H9 (cell line): Measurements from ENCODE around the gene WDR87. TPM values are rescaled to one million over a fixed set of nuclear protein-coding genes. Genes with fewer than 3 reads are reported as not detected.

ENCODE experiments used
- DNase-seq: peaks from one replicate; pipeline ENCODE4 v3.0.0-alpha.2; 2017
- H2AFZ ChIP-seq: one replicate; pipeline ENCODE4 v1.6.1; 2013; ENCODE audit warnings: mild to moderate bottlenecking, low read length, control low read depth, moderate library complexity
- H2AK5ac ChIP-seq: 2 replicates; pipeline ENCODE4 v1.6.1; 2013; ENCODE audit warnings: low read length, control low read depth, mixed read lengths; ENCODE audit not compliant: insufficient read length
- H2BK120ac ChIP-seq: one replicate; pipeline ENCODE4 v1.6.1; 2013; ENCODE audit warnings: low read depth, mild to moderate bottlenecking, low read length, control low read depth, inconsistent platforms; ENCODE audit not compliant: poor library complexity, severe bottlenecking
- H2BK12ac ChIP-seq: 2 replicates; pipeline ENCODE4 v1.6.1; 2013; ENCODE audit warnings: low read length, control low read depth, mixed read lengths, low read depth; ENCODE audit not compliant: insufficient read length
- H2BK15ac ChIP-seq: 2 replicates; pipeline ENCODE4 v1.6.1; 2013; ENCODE audit warnings: low read depth, low read length, control low read depth
- H2BK20ac ChIP-seq: one replicate; pipeline ENCODE4 v1.6.1; 2013; ENCODE audit warnings: low read depth, mild to moderate bottlenecking, low read length, control low read depth, inconsistent platforms; ENCODE audit not compliant: poor library complexity, severe bottlenecking
- H2BK5ac ChIP-seq: 2 replicates; pipeline ENCODE4 v1.6.1; 2013; ENCODE audit warnings: low read length, control low read depth, mixed read lengths; ENCODE audit not compliant: insufficient read length
- H3K14ac ChIP-seq: 2 replicates; pipeline ENCODE4 v1.6.1; 2013; ENCODE audit warnings: low read length, control low read depth; ENCODE audit not compliant: insufficient read depth
- H3K18ac ChIP-seq: 2 replicates; pipeline ENCODE4 v1.6.1; 2013; ENCODE audit warnings: low read depth, mild to moderate bottlenecking, mixed read lengths, low read length, control low read depth; ENCODE audit not compliant: insufficient read length
- H3K23ac ChIP-seq: 2 replicates; pipeline ENCODE4 v1.6.1; 2013; ENCODE audit warnings: low read length, control low read depth, mixed read lengths, low read depth; ENCODE audit not compliant: insufficient read length
- H3K23me2 ChIP-seq: 2 replicates; pipeline ENCODE4 v1.6.1; 2013; ENCODE audit warnings: low read depth, mild to moderate bottlenecking, mixed read lengths, low read length, control low read depth; ENCODE audit not compliant: insufficient read length, poor library complexity, severe bottlenecking
- H3K27ac ChIP-seq: 2 replicates; pipeline ENCODE4 v1.5.1; 2013; ENCODE audit warnings: low read length, control low read depth, mixed read lengths, low read depth; ENCODE audit not compliant: insufficient read length
- H3K27me3 ChIP-seq: 2 replicates; pipeline ENCODE4 v1.6.1; 2013; ENCODE audit warnings: low read length, control low read depth, inconsistent platforms; ENCODE audit not compliant: insufficient read depth
- H3K4ac ChIP-seq: 2 replicates; pipeline ENCODE4 v1.6.1; 2013; ENCODE audit warnings: low read depth, mild to moderate bottlenecking, control low read depth, inconsistent platforms, low read length, moderate library complexity
- H3K4me1 ChIP-seq: 2 replicates; pipeline ENCODE4 v1.6.1; 2013; ENCODE audit warnings: low read length, control low read depth, inconsistent platforms; ENCODE audit not compliant: insufficient read depth
- H3K4me2 ChIP-seq: 2 replicates; pipeline ENCODE4 v1.6.1; 2013; ENCODE audit warnings: low read length, control low read depth, mixed read lengths; ENCODE audit not compliant: insufficient read length, insufficient read depth
- H3K56ac ChIP-seq: 2 replicates; pipeline ENCODE4 v1.6.1; 2013; ENCODE audit warnings: low read depth, mild to moderate bottlenecking, mixed read lengths, low read length, control low read depth; ENCODE audit not compliant: insufficient read length
- H3K79me1 ChIP-seq: 2 replicates; pipeline ENCODE4 v1.6.1; 2013; ENCODE audit warnings: low read depth, mild to moderate bottlenecking, moderate library complexity, low read length, control low read depth, inconsistent platforms; ENCODE audit not compliant: insufficient read depth, poor library complexity, severe bottlenecking
- H3K79me2 ChIP-seq: 2 replicates; pipeline ENCODE4 v1.6.1; 2013; ENCODE audit warnings: low read length, control low read depth, inconsistent platforms; ENCODE audit not compliant: insufficient read depth
- H3K9ac ChIP-seq: 2 replicates; pipeline ENCODE4 v1.6.1; 2013; ENCODE audit warnings: low read length, control low read depth, mixed read lengths; ENCODE audit not compliant: insufficient read length; ENCODE audit errors: extremely low read depth
- H3K9me3 ChIP-seq: one replicate; pipeline ENCODE4 v1.6.1; 2013; ENCODE audit warnings: low read depth, low read length, inconsistent platforms; ENCODE audit not compliant: control insufficient read depth
- H3T11ph ChIP-seq: one replicate; pipeline ENCODE4 v1.6.1; 2013; ENCODE audit warnings: mild to moderate bottlenecking, low read length, control low read depth, inconsistent platforms
- H4K20me1 ChIP-seq: one replicate; pipeline ENCODE4 v1.6.1; 2013; ENCODE audit not compliant: control insufficient read depth, insufficient read length, insufficient read depth
- H4K5ac ChIP-seq: 2 replicates; pipeline ENCODE4 v1.6.1; 2013; ENCODE audit warnings: low read depth, mild to moderate bottlenecking, mixed read lengths, low read length, control low read depth; ENCODE audit not compliant: insufficient read length
- H4K8ac ChIP-seq: replicated peaks from 2 replicates; pipeline ENCODE4 v1.6.1; 2013; ENCODE audit warnings: low read length, control low read depth, mixed read lengths, low read depth; ENCODE audit not compliant: insufficient read length
- H4K91ac ChIP-seq: 2 replicates; pipeline ENCODE4 v1.6.1; 2013; ENCODE audit warnings: low read depth, mild to moderate bottlenecking, moderate library complexity, mixed read lengths, low read length, control low read depth; ENCODE audit not compliant: insufficient read length
- H3K27ac Mint-ChIP-seq, 3 experiments: 2 replicates in 2 of 3; 3 replicates in 1 of 3; pipeline ENCODE4 v1.8.0; 2020 to 2021; ENCODE audit warnings: mixed read lengths in 3 of 3, mild to moderate bottlenecking in 1 of 3, moderate library complexity in 1 of 3
- H3K27me3 Mint-ChIP-seq: 2 replicates; pipeline ENCODE4 v1.8.0; 2021; ENCODE audit warnings: low read depth, mild to moderate bottlenecking, moderate library complexity, mixed read lengths
- H3K36me3 Mint-ChIP-seq, 3 experiments: 2 replicates in 2 of 3; 3 replicates in 1 of 3; pipeline ENCODE4 v1.8.0; 2020 to 2021; ENCODE audit warnings: low read depth in 3 of 3, mixed read lengths in 3 of 3; ENCODE audit not compliant: insufficient read depth in 1 of 3
- H3K4me1 Mint-ChIP-seq, 2 experiments: 2 replicates each; pipeline ENCODE4 v1.8.0; 2020; ENCODE audit warnings: mixed read lengths in 2 of 2
- H3K4me3 Mint-ChIP-seq, 2 experiments: 2 replicates in 1 of 2; 3 replicates in 1 of 2; pipeline ENCODE4 v1.8.0; 2020 to 2021; ENCODE audit warnings: mild to moderate bottlenecking in 2 of 2, mixed read lengths in 2 of 2, moderate library complexity in 1 of 2
- H3K9me3 Mint-ChIP-seq, 2 experiments: 2 replicates in 1 of 2; 3 replicates in 1 of 2; pipeline ENCODE4 v1.8.0; 2020; ENCODE audit warnings: mild to moderate bottlenecking in 2 of 2, mixed read lengths in 2 of 2, moderate library complexity in 1 of 2
- WGBS: extraction: QIAGEN DNeasy Blood & Tissue Kit; methylation state at CpG from one replicate; pipeline ENCODE4 v1.1.7; 2013; ENCODE audit warnings: missing lambda C conversion rate, low lambda C conversion rate, mixed read lengths; ENCODE audit not compliant: insufficient read length; ENCODE audit errors: extremely low coverage; 5-methylcytosine and 5-hydroxymethylcytosine counted together
- total RNA-seq: library from RNA; stranded (reverse); gene quantifications from 2 replicates; pipeline ENCODE4 v1.2.1, GENCODE V29; 2021
- TF ChIP-seq, protein P1 (sequence below): fragments of 200-600 bp; sonication (generic); conservative IDR thresholded peaks from 3 replicates; pipeline ENCODE4 v1.8.0; 2021; ENCODE audit warnings: antibody characterized with exemption, mild to moderate bottlenecking

Gene WDR87
- total RNA-seq, 1 experiment from 2014 or later: not detected

DNA sequence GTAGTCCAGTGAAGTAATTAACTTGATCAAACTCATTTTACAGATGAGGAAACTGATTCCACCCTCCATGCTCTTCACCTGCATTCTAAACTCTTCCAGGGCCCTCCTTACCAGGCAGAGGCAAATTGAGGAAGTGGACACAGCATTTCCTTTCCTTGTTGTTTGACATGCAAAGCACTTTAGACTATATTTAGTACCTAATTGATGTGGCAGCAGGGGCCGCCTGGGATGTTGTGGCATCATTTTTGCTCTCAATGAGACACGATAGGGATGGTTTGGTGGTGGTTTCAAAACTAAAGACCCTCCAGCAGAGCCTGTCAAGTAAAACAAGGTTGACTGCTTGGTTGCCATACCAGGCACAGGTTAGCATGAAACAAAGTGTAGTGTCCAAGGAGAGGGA lies 8.5 kb upstream of the WDR87 start:
- no peaks in the 10 kb centered on the region for H3K23me2 ChIP-seq
- H2BK20ac ChIP-seq: no peak overlapping the region
- no CpG with 5 or more reads among the region's 2 CpGs for WGBS
- Mint-ChIP-seq H3K36me3 (peaks cover 8 to 17% (median 9%) of the 10 kb centered on the region in 3 experiments; a peak in 6 of 7 replicates), H3K4me3 (no peak overlapping the region; a peak in 1 of 5 replicates), H3K27me3 (no peaks in the 10 kb centered on the region), H3K27ac (peak overlapping the region in 2 of 3 experiments; percentile 34 to 77; a peak in 2 of 7 replicates), H3K4me1 (peaks cover 22 to 26% of the 10 kb centered on the region in 2 experiments), H3K9me3 (no peaks in the 10 kb centered on the region; a peak in 2 of 5 replicates)
- no peak overlapping the region for H3T11ph ChIP-seq
- H3K18ac ChIP-seq: no peak overlapping the region
- no peak overlapping the region for H4K5ac ChIP-seq
- H3K79me1 ChIP-seq: no peaks in the 10 kb centered on the region
- no peak overlapping the region for H4K91ac ChIP-seq
- no peak overlapping the region for H3K14ac ChIP-seq
- no peaks in the 10 kb centered on the region for H3K27me3 ChIP-seq
- H3K27ac ChIP-seq: no peak overlapping the region
- H2BK5ac ChIP-seq: no peak overlapping the region
- no peaks in the 10 kb centered on the region for H3K9me3 ChIP-seq
- H4K8ac ChIP-seq: no peak overlapping the region
- H2AFZ ChIP-seq: no peak overlapping the region
- no peak overlapping the region for H2AK5ac ChIP-seq
- H2BK120ac ChIP-seq: no peak overlapping the region
- H3K23ac ChIP-seq: no peak overlapping the region
- H3K79me2 ChIP-seq: peaks cover 15% of the 10 kb centered on the region; the same call in 1 of the 2 replicates
- H2BK15ac ChIP-seq: no peak overlapping the region
- no peak overlapping the region for H3K56ac ChIP-seq
- H4K20me1 ChIP-seq: no peaks in the 10 kb centered on the region
- TF ChIP-seq, protein P1, sequence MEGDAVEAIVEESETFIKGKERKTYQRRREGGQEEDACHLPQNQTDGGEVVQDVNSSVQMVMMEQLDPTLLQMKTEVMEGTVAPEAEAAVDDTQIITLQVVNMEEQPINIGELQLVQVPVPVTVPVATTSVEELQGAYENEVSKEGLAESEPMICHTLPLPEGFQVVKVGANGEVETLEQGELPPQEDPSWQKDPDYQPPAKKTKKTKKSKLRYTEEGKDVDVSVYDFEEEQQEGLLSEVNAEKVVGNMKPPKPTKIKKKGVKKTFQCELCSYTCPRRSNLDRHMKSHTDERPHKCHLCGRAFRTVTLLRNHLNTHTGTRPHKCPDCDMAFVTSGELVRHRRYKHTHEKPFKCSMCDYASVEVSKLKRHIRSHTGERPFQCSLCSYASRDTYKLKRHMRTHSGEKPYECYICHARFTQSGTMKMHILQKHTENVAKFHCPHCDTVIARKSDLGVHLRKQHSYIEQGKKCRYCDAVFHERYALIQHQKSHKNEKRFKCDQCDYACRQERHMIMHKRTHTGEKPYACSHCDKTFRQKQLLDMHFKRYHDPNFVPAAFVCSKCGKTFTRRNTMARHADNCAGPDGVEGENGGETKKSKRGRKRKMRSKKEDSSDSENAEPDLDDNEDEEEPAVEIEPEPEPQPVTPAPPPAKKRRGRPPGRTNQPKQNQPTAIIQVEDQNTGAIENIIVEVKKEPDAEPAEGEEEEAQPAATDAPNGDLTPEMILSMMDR: no peak
- H2BK12ac ChIP-seq: no peak overlapping the region
- H3K4me1 ChIP-seq: no peaks in the 10 kb centered on the region; the same call in 1 of the 2 replicates
- H3K9ac ChIP-seq: no peak overlapping the region
- H3K4ac ChIP-seq: no peak overlapping the region
- H3K4me2 ChIP-seq: no peak overlapping the region
- DNase-seq: no peak
